Activated T-helper 1 cell treated with anti-CD3 and anti-CD28 coated beads, Interleukin-12 subunit alpha, Interleukin-12 subunit beta, Interleukin-2, Interleukin-4 antibody, amounts not matched to agents 30 ng/mL and 10 ng/mL and 1 ng/mL, durations not matched to agents 14 hours and 24 hours and 36 hours (primary cell): Measurements from ENCODE around the gene ABCD2. TPM values are rescaled to one million over a fixed set of nuclear protein-coding genes. Genes with fewer than 3 reads are reported as not detected.
A peak's percentile ranks its signal among the peaks of the same experiment; 100 is the strongest.
"Not testable (repeated sequence)": the region's sequence is repeated elsewhere in the genome, so short reads cannot be mapped to it uniquely, and the experiment has no call there.

Source experiments
- DNase-seq: peaks from one replicate; pipeline ENCODE4 v3.0.0; 2021; ENCODE audit warnings: low spot score
- H3K27ac Mint-ChIP-seq: one replicate; pipeline ENCODE4 v1.8.0; 2021; ENCODE audit warnings: mild to moderate bottlenecking, mixed read lengths
- H3K27me3 Mint-ChIP-seq: one replicate; pipeline ENCODE4 v1.8.0; 2022; ENCODE audit warnings: mild to moderate bottlenecking, moderate library complexity, mixed read lengths; ENCODE audit not compliant: insufficient read depth
- H3K36me3 Mint-ChIP-seq: one replicate; pipeline ENCODE4 v1.8.0; 2021; ENCODE audit warnings: low read depth, mixed read lengths
- H3K4me1 Mint-ChIP-seq: one replicate; pipeline ENCODE4 v1.8.0; 2021; ENCODE audit warnings: low read depth, mixed read lengths
- H3K4me3 Mint-ChIP-seq: one replicate; pipeline ENCODE4 v1.8.0; 2021; ENCODE audit warnings: mild to moderate bottlenecking, moderate library complexity, mixed read lengths
- H3K9me3 Mint-ChIP-seq: one replicate; pipeline ENCODE4 v1.8.0; 2021; ENCODE audit warnings: mixed read lengths
- intact Hi-C: fragments of 100-400 bp; cut with micrococcal nuclease; formaldehyde crosslinking; loops from one replicate; pipeline ENCODE4 v1.15.1; 2024
- total RNA-seq: library from RNA; stranded (reverse); gene quantifications from 2 replicates; pipeline ENCODE4 v1.2.3, GENCODE V29; 2022

Gene ABCD2
- total RNA-seq, 1 donor from 2014 or later: 7.8 TPM

DNA sequence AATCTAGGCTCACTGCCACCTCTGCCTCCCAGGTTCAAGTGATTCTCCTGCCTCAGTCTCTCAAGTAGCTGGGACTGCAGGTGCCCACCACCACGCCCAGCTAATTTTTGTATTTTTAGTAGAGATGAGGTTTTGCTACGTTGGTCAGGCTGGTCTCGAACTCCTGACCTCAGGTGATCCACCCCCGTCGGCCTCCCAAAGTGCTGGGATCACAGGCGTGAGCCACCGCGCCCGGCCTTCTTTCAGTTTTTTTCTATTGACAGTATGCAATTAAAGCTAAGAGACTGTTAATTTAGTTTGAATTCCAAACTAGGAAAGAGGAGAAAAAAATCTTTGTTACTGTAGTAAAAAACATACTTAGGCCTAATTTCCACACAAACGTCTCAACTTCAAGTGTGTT, 3.6 kb upstream of the ABCD2 start:
- DNase-seq, H3K9me3 Mint-ChIP-seq, H3K27me3 Mint-ChIP-seq, H3K36me3 Mint-ChIP-seq, H3K4me3 Mint-ChIP-seq: not testable (repeated sequence)
- Mint-ChIP-seq H3K27ac (peak overlapping the region; percentile 24), H3K4me1 (peaks cover 41% of the 10 kb centered on the region)
- intact Hi-C loops: loop anchor here (5.0 to 10.0 kb wide), 2 partner anchors 716 to 1308 kb away; partner anchors contain the start of genes ALG10B and CPNE8

- Mint-ChIP-seq H3K9me3 (no peaks in the 10 kb centered on the region), H3K4me1 (peaks cover 37% of the 10 kb centered on the region), H3K27me3 (no peaks in the 10 kb centered on the region), H3K27ac (no peak overlapping the region), H3K4me3 (peak overlapping the region; percentile 15), H3K36me3 (peaks cover 6% of the 10 kb centered on the region)
- intact Hi-C loops: loop anchor here (5.0 to 10.0 kb wide), 2 partner anchors 715 to 1308 kb away; partner anchors contain the start of genes ALG10B and CPNE8
- DNase-seq: no peak
Observed at GRCh38 chr12:39622306-39622705, 2.7 kb upstream of the ABCD2 start.

- no peaks in the 10 kb centered on the region for H3K9me3 Mint-ChIP-seq
- peak overlapping the region; percentile 82 for H3K4me3 Mint-ChIP-seq
- H3K27me3 Mint-ChIP-seq: no peaks in the 10 kb centered on the region
- H3K27ac Mint-ChIP-seq: no peak overlapping the region
- intact Hi-C loops: loop anchor here (1.0 to 10.0 kb wide), 7 partner anchors 8 to 1307 kb away; partner anchors contain the start of genes ALG10B, CPNE8 and SLC2A13
- peaks cover 34% of the 10 kb centered on the region for H3K4me1 Mint-ChIP-seq
- DNase-seq: no peak
- peaks cover 6% of the 10 kb centered on the region for H3K36me3 Mint-ChIP-seq
Observed at GRCh38 chr12:39621670-39622069, 2.1 kb upstream of the ABCD2 start.

DNA sequence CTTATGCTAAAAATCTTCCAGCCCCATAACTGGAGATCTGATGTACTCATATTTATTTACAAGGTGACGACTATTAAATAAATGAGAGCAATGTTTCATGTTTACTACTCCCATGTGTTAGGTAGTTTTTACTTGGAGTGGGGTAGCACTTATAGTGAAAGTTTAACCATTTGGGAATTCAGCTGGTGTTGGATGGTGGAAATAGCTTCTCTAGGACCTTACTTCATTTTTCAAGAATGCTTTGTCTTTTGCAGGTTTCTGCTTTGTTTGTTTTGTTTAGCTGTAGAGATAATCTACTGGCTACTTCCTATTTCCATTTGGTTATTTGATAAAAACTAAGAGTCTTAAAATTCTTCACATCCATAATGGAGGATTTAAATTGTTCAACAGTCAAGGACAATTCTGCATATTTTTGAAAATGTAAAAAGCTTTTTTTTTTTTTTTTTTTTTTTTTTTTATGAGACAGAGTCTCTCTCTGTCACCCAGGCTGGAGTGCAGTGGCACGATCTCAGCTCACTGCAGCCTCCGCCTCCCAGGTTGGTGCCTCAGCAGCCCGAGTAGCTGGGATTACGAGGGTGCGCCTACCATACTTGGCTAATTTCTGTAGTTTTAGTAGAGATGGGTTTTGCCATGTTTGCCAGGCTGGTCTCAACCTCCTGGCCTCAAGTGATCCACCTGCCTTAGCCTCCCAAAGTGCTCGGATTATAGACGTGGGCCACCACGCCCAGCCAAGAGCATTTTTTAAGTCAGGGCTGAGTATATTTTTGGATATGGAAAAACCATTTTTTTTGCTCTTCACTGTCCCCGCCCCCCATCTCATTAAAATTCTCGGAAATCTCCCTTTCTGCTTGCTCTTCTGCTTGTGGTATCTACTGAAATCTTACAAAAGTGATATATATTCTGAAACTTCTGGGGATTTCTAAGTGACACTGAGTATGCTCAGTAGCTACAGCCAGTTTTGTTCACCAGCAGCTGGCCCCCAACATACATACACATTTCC, 1.4 kb upstream of the ABCD2 start:
- peaks cover 34% of the 10 kb centered on the region for H3K4me1 Mint-ChIP-seq
- H3K9me3 Mint-ChIP-seq: no peaks in the 10 kb centered on the region
- no peak overlapping the region for H3K27ac Mint-ChIP-seq
- no peaks in the 10 kb centered on the region for H3K27me3 Mint-ChIP-seq
- peak overlapping the region; percentile 82 for H3K4me3 Mint-ChIP-seq
- intact Hi-C loops: loop anchor here (1.0 to 10.0 kb wide), 8 partner anchors 8 to 1306 kb away; partner anchors contain the start of genes ALG10B, CPNE8, KIF21A and SLC2A13
- H3K36me3 Mint-ChIP-seq: peaks cover 3% of the 10 kb centered on the region
- DNase-seq: peak; percentile 58

DNA sequence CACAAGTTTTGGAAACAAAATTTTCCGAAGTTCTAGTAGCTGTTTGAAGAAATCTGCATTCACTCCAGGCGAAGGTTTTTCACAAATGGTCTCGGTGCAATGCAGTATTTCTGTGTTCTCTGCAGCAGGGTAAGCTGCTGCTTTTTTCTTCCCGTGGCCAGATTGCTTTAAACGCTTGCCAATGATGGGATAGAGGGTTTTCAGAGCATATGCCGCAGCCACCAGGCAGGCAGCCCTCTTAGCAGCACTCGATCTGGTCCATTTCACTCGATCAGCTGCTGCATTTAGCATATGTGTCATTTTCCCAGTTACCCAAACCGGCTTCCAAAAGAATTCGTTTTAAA, 315 bp downstream of the ABCD2 start:
- no peak for DNase-seq
- peaks cover 5% of the 10 kb centered on the region for H3K36me3 Mint-ChIP-seq
- H3K27me3 Mint-ChIP-seq: no peaks in the 10 kb centered on the region
- no peak overlapping the region for H3K4me3 Mint-ChIP-seq
- no peak overlapping the region for H3K27ac Mint-ChIP-seq
- H3K4me1 Mint-ChIP-seq: peaks cover 38% of the 10 kb centered on the region
- no peaks in the 10 kb centered on the region for H3K9me3 Mint-ChIP-seq
- intact Hi-C loops: loop anchor here (1.0 to 5.0 kb wide), 6 partner anchors 9 to 301 kb away; no protein-coding TSS in a partner anchor

DNA sequence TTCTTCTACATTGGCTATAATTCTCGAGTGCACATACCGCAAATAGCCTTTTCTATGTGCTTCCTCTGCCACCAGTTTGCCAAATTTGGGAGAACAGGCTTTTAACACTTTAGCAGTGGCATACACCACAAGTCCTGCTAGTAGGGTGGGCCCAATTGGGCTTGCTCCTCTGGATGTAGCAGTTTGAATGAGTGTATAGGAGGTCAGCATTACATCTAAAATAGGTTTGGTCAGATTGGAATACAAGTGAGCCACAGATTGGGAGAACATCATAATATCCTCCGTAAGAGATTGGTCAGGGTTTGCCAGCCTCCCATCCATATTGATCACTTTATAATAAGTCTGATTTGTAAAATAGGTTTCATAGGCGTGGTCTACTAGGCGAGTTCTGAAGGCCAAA, 902 bp downstream of the ABCD2 start:
- no peak for DNase-seq

GRCh38 chr12:39617887-39618286, 1.7 kb downstream of the ABCD2 start:
- Mint-ChIP-seq H3K4me3 (no peak overlapping the region), H3K27me3 (no peaks in the 10 kb centered on the region), H3K9me3 (no peaks in the 10 kb centered on the region), H3K27ac (no peak overlapping the region), H3K36me3 (peaks cover 14% of the 10 kb centered on the region), H3K4me1 (peaks cover 48% of the 10 kb centered on the region)
- no peak for DNase-seq
- intact Hi-C loops: loop anchor here (2.0 to 5.0 kb wide), 2 partner anchors 13 to 36 kb away; no protein-coding TSS in a partner anchor

More for the DNA sequence above, 902 bp downstream of the ABCD2 start:
- Mint-ChIP-seq H3K27ac (no peak overlapping the region), H3K27me3 (no peaks in the 10 kb centered on the region), H3K4me3 (no peak overlapping the region), H3K9me3 (no peaks in the 10 kb centered on the region), H3K36me3 (peaks cover 11% of the 10 kb centered on the region), H3K4me1 (peaks cover 44% of the 10 kb centered on the region)
- intact Hi-C loops: loop anchor here (1.0 to 5.0 kb wide), 6 partner anchors 8 to 300 kb away; no protein-coding TSS in a partner anchor

- no peaks in the 10 kb centered on the region for H3K9me3 Mint-ChIP-seq
- no peak for DNase-seq
- peak overlapping the region; percentile 72 for H3K27ac Mint-ChIP-seq
- H3K36me3 Mint-ChIP-seq: peaks cover 20% of the 10 kb centered on the region
- peaks cover 49% of the 10 kb centered on the region for H3K4me1 Mint-ChIP-seq
- H3K4me3 Mint-ChIP-seq: peak overlapping the region; percentile 86
- no peaks in the 10 kb centered on the region for H3K27me3 Mint-ChIP-seq
- intact Hi-C loops: loop anchor here (5.0 kb wide), 1 partner anchor 34 kb away; no protein-coding TSS in a partner anchor
Observed at GRCh38 chr12:39616666-39617065, 2.9 kb downstream of the ABCD2 start.

DNA sequence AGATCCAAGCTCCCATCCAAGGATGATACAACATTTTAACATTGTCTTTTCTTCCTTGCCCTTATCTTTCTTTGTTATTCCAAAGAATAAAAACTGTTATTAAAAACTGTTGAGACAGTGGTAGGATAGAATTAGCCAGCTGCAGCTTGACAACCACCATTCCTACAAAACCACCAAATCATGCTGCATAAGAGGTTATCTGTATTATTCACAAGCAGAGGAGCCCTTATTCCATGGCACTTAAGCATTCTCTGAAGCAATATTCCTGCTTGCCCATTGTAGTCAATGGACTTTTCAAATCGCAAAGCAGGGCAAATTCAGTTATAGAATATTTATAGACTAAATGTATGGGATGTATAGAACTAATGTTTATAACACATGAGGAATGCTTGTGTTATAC, 3.4 kb downstream of the ABCD2 start:
- Mint-ChIP-seq H3K36me3 (peaks cover 23% of the 10 kb centered on the region), H3K4me1 (peaks cover 53% of the 10 kb centered on the region), H3K9me3 (no peaks in the 10 kb centered on the region), H3K4me3 (peak overlapping the region; percentile 86), H3K27ac (peak overlapping the region; percentile 72), H3K27me3 (no peaks in the 10 kb centered on the region)
- intact Hi-C loops: loop anchor here (5.0 kb wide), 1 partner anchor 34 kb away; no protein-coding TSS in a partner anchor
- no peak for DNase-seq

GRCh38 chr12:39613525-39613924, 6.1 kb downstream of the ABCD2 start:
- intact Hi-C loops: no loop called here

GRCh38 chr12:39612250-39612649, 7.4 kb downstream of the ABCD2 start:
- Mint-ChIP-seq H3K36me3 (peaks cover 49% of the 10 kb centered on the region), H3K4me3 (peak overlapping the region; percentile 41), H3K9me3 (no peaks in the 10 kb centered on the region), H3K27me3 (no peaks in the 10 kb centered on the region), H3K27ac (no peak overlapping the region), H3K4me1 (peaks cover 73% of the 10 kb centered on the region)
- DNase-seq: no peak
- intact Hi-C loops: no loop called here

More at GRCh38 chr12:39613525-39613924, 6.1 kb downstream of the ABCD2 start:
- Mint-ChIP-seq H3K36me3 (peaks cover 44% of the 10 kb centered on the region), H3K27me3 (no peaks in the 10 kb centered on the region), H3K4me1 (peaks cover 71% of the 10 kb centered on the region), H3K4me3 (peak overlapping the region; percentile 84), H3K27ac (peak overlapping the region; percentile 11), H3K9me3 (no peaks in the 10 kb centered on the region)
- DNase-seq: no peak

DNA sequence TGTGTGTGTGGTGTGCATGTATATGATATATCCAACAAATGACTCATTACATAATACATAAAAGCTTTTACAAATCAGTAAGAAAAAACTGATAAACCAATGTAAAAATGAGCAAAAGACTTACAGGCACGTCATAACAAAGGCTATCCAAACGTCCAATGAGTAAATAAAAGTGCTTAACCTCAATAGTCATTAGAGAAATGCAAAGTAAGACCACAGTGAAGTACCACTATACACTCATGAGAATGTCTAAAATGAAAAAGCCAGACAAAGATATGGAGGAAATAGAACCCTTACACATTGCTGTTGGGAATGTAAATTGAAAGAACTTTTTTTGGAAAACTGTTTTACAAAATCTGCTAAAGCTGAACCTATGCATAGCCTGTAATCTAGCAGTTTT, 7.8 kb downstream of the ABCD2 start:
- H3K27me3 Mint-ChIP-seq: no peaks in the 10 kb centered on the region
- peak overlapping the region; percentile 41 for H3K4me3 Mint-ChIP-seq
- no peaks in the 10 kb centered on the region for H3K9me3 Mint-ChIP-seq
- DNase-seq: no peak
- H3K36me3 Mint-ChIP-seq: peaks cover 53% of the 10 kb centered on the region
- intact Hi-C loops: no loop called here
- H3K27ac Mint-ChIP-seq: peak overlapping the region; percentile 3
- peaks cover 77% of the 10 kb centered on the region for H3K4me1 Mint-ChIP-seq
